IPS-11a (cell line): Measurements from ENCODE around the gene TCERG1.

Experiments used
- H3K4me3 ChIP-seq: one replicate; pipeline ENCODE4 v1.5.1; 2013; ENCODE audit warnings: low read depth, low read length, control low read depth

TCERG1 gene

GRCh38 chr5:146446861-146447733 lies at the start of gene TCERG1:
TCERG1 (plus strand) TSS chr5:146447333; CDS start chr5:146447350, 17 bp downstream.
- peak within 1 kb of the TSS; percentile 96 for H3K4me3 ChIP-seq

- H3K4me3 ChIP-seq: no peak overlapping the region
Observed at GRCh38 chr5:146398826-146399225, 48.3 kb upstream of the TCERG1 start.

GRCh38 chr5:146399481-146399880 lies 47.7 kb upstream of the TCERG1 start:
- no peak overlapping the region for H3K4me3 ChIP-seq

- H3K4me3 ChIP-seq: no peak overlapping the region
Observed at GRCh38 chr5:146400201-146400600, 46.9 kb upstream of the TCERG1 start.

GRCh38 chr5:146401021-146401420 lies 46.1 kb upstream of the TCERG1 start:
- H3K4me3 ChIP-seq: no peak overlapping the region

- no peak overlapping the region for H3K4me3 ChIP-seq
Observed at GRCh38 chr5:146402949-146403348, 44.2 kb upstream of the TCERG1 start.

- H3K4me3 ChIP-seq: no peak overlapping the region
Observed at GRCh38 chr5:146409054-146409671, 38.0 kb upstream of the TCERG1 start.

- no peak overlapping the region for H3K4me3 ChIP-seq
Observed at GRCh38 chr5:146410272-146410671, 36.9 kb upstream of the TCERG1 start.

- H3K4me3 ChIP-seq: no peak overlapping the region
Observed at GRCh38 chr5:146419696-146420095, 27.4 kb upstream of the TCERG1 start.

GRCh38 chr5:146425023-146425422 lies 22.1 kb upstream of the TCERG1 start:
- no peak overlapping the region for H3K4me3 ChIP-seq

- no peak overlapping the region for H3K4me3 ChIP-seq
Observed at GRCh38 chr5:146426305-146426704, 20.8 kb upstream of the TCERG1 start.

GRCh38 chr5:146426853-146427618 lies 20.1 kb upstream of the TCERG1 start:
- H3K4me3 ChIP-seq: no peak overlapping the region

GRCh38 chr5:146427619-146427997 lies 19.5 kb upstream of the TCERG1 start:
- no peak overlapping the region for H3K4me3 ChIP-seq

- no peak overlapping the region for H3K4me3 ChIP-seq
Observed at GRCh38 chr5:146428658-146429057, 18.5 kb upstream of the TCERG1 start.

GRCh38 chr5:146440353-146440752 lies 6.8 kb upstream of the TCERG1 start:
- H3K4me3 ChIP-seq: no peak overlapping the region

- no peak overlapping the region for H3K4me3 ChIP-seq
Observed at GRCh38 chr5:146440870-146441495, 6.2 kb upstream of the TCERG1 start.

GRCh38 chr5:146441896-146442295 lies 5.2 kb upstream of the TCERG1 start:
- no peak overlapping the region for H3K4me3 ChIP-seq

GRCh38 chr5:146447734-146448380 lies 724 bp downstream of the TCERG1 start:
- H3K4me3 ChIP-seq: peak overlapping the region; percentile 96

GRCh38 chr5:146448783-146449519 lies 1.8 kb downstream of the TCERG1 start:
- no peak overlapping the region for H3K4me3 ChIP-seq

- no peak overlapping the region for H3K4me3 ChIP-seq
Observed at GRCh38 chr5:146450002-146450401, 2.9 kb downstream of the TCERG1 start.
